OCI-LY7 (cell line): ENCODE data around the gene LMO3. TPM values are rescaled to one million over a fixed set of nuclear protein-coding genes. Genes with fewer than 3 reads are reported as not detected.

Experiments
- BruUV-seq: library from RNA; stranded (reverse); fragments of 400-500 nt; replicated peaks from 2 replicates; lab custom pipeline; 2021; lab: Mats Ljungman, UMichigan
- CTCF ChIA-PET: fragments of 300-600 bp; sonication (Branson Sonifier 250); formaldehyde crosslinking; loops from one replicate; lab custom pipeline; 2022; ENCODE audit warnings: antibody characterized with exemption; ENCODE audit not compliant: unreplicated experiment; lab: Charles Lee
- POLR2A ChIA-PET: fragments of 300-600 bp; sonication (Branson Sonifier 250); formaldehyde crosslinking; loops from one replicate; lab custom pipeline; 2022; ENCODE audit warnings: antibody characterized with exemption; lab: Charles Lee
- DNase-seq: peaks from one replicate; pipeline ENCODE4 v3.0.0-alpha.2; 2015; ENCODE audit warnings: low spot score
- H2AFZ ChIP-seq: fragments of 200-600 bp; sonication (generic), shearing (Covaris generic); 2 replicates; pipeline ENCODE4 v1.6.1; 2014; ENCODE audit warnings: mild to moderate bottlenecking, antibody characterized with exemption, low read length, moderate library complexity
- H3K27ac ChIP-seq: fragments of 200-600 bp; sonication (generic); 2 replicates; pipeline ENCODE4 v1.5.1; 2014; ENCODE audit warnings: mixed run types, low read depth, mild to moderate bottlenecking, moderate library complexity, low read length, inconsistent platforms; ENCODE audit not compliant: poor library complexity, severe bottlenecking
- H3K36me3 ChIP-seq: fragments of 200-600 bp; sonication (generic); 2 replicates; pipeline ENCODE4 v1.6.1; 2014; ENCODE audit warnings: mild to moderate bottlenecking, antibody characterized with exemption, low read length, moderate library complexity, mixed read lengths; ENCODE audit not compliant: insufficient read depth
- H3K4me1 ChIP-seq: fragments of 200-600 bp; sonication (generic); 2 replicates; pipeline ENCODE4 v1.5.1; 2014; ENCODE audit warnings: mild to moderate bottlenecking, low read length; ENCODE audit not compliant: insufficient read depth, poor library complexity, severe bottlenecking
- H3K4me2 ChIP-seq: fragments of 200-600 bp; sonication (generic); 2 replicates; pipeline ENCODE4 v1.6.1; 2014; ENCODE audit warnings: mild to moderate bottlenecking, low read length
- H3K4me3 ChIP-seq: fragments of 200-600 bp; sonication (generic); 2 replicates; pipeline ENCODE4 v1.5.1; 2014; ENCODE audit warnings: mild to moderate bottlenecking, low read depth, low read length; ENCODE audit not compliant: poor library complexity, severe bottlenecking
- H3K79me2 ChIP-seq: fragments of 200-600 bp; sonication (generic); 2 replicates; pipeline ENCODE4 v1.6.1; 2016; ENCODE audit warnings: low read depth, mild to moderate bottlenecking, low read length, moderate library complexity, mixed read lengths; ENCODE audit not compliant: insufficient read depth
- H3K9me2 ChIP-seq: fragments of 200-600 bp; sonication (generic); 2 replicates; pipeline ENCODE4 v1.6.1; 2016; ENCODE audit warnings: mild to moderate bottlenecking, low read length, mixed read lengths; ENCODE audit not compliant: insufficient read depth
- H3K9me3 ChIP-seq: fragments of 200-600 bp; sonication (generic); 2 replicates; pipeline ENCODE4 v1.6.1; 2014; ENCODE audit warnings: mild to moderate bottlenecking, mixed run types, low read length, mixed read lengths
- H4K20me1 ChIP-seq: fragments of 200-600 bp; sonication (generic); 2 replicates; pipeline ENCODE4 v1.6.1; 2014; ENCODE audit warnings: mild to moderate bottlenecking, antibody characterized with exemption, low read length, moderate library complexity, mixed read lengths; ENCODE audit not compliant: insufficient read depth
- CTCF ChIP-seq: fragments of 200-600 bp; sonication (generic); conservative IDR thresholded peaks from 2 replicates; pipeline ENCODE4 v1.5.1; 2014; ENCODE audit warnings: mild to moderate bottlenecking, antibody characterized with exemption, low read length, moderate library complexity, mixed read lengths
- EZH2phosphoT487 ChIP-seq: fragments of 200-600 bp; sonication (generic); IDR thresholded peaks from 2 replicates; pipeline ENCODE4 v1.6.1; 2018; ENCODE audit warnings: low read depth, borderline replicate concordance, mild to moderate bottlenecking, mixed run types, antibody characterized with exemption, low read length, moderate library complexity, mixed read lengths
- intact Hi-C: fragments of 100-400 bp; cut with micrococcal nuclease; formaldehyde crosslinking; loops from one replicate; pipeline ENCODE4 v1.10.0; 2022; ENCODE audit not compliant: unreplicated experiment
- total RNA-seq, 2 experiments: library from RNA; depleted of rRNA in 1 of 2; stranded (reverse); fragments of >200 nt in 1 of 2; shearing (Covaris generic) in 1 of 2; gene quantifications; 2 replicates each; pipeline ENCODE4 v1.2.3, GENCODE V29; 2014 to 2022

LMO3 gene
- total RNA-seq, 2 experiments from 2014 or later = 10.6 to 13.1 TPM

GRCh38 chr12:16590645-16591044, 15.3 kb downstream of the LMO3 start:
- H3K9me2 ChIP-seq = no peaks in the 10 kb centered on the region
- intact Hi-C loops = no loop called here
- no peaks in the 10 kb centered on the region for H3K36me3 ChIP-seq
- H3K79me2 ChIP-seq = no peaks in the 10 kb centered on the region
- ChIA-PET CTCF (no interaction called here), POLR2A (interaction anchor here (1.9 kb wide), 1 partner anchor 12 kb away, joined by 9 read pairs; no protein-coding TSS in a partner anchor)
- no peak overlapping the region for H3K4me3 ChIP-seq
- no peak overlapping the region for H3K27ac ChIP-seq
- TF ChIP-seq CTCF = no peak
- no peak for TF ChIP-seq EZH2phosphoT487
- H3K4me1 ChIP-seq = no peaks in the 10 kb centered on the region
- no peaks in the 10 kb centered on the region for H4K20me1 ChIP-seq
- H3K4me2 ChIP-seq = no peak overlapping the region
- H3K9me3 ChIP-seq = no peaks in the 10 kb centered on the region
- no peak for DNase-seq
- H2AFZ ChIP-seq = no peak overlapping the region
- BruUV-seq = no TSS peak

GRCh38 chr12:16588812-16589211, 17.1 kb downstream of the LMO3 start:
- Histone ChIP-seq H3K4me2 (no peak overlapping the region), H3K36me3 (no peaks in the 10 kb centered on the region), H3K9me2 (no peaks in the 10 kb centered on the region; the same call in 1 of the 2 replicates), H3K4me3 (no peak overlapping the region), H3K9me3 (no peaks in the 10 kb centered on the region), H3K79me2 (no peaks in the 10 kb centered on the region), H3K27ac (no peak overlapping the region), H3K4me1 (no peaks in the 10 kb centered on the region), H2AFZ (no peak overlapping the region), H4K20me1 (no peaks in the 10 kb centered on the region)
- BruUV-seq = no TSS peak
- intact Hi-C loops = no loop called here
- TF ChIP-seq CTCF (no peak), EZH2phosphoT487 (no peak)
- DNase-seq = no peak
- ChIA-PET CTCF (no interaction called here), POLR2A (interaction anchor here (1.9 kb wide), 1 partner anchor 14 kb away, joined by 9 read pairs; no protein-coding TSS in a partner anchor)

- Histone ChIP-seq H3K27ac (no peak overlapping the region), H3K4me2 (no peak overlapping the region), H3K79me2 (no peaks in the 10 kb centered on the region), H2AFZ (no peak overlapping the region), H3K4me3 (no peak overlapping the region), H3K36me3 (no peaks in the 10 kb centered on the region), H3K9me3 (no peaks in the 10 kb centered on the region), H4K20me1 (no peaks in the 10 kb centered on the region), H3K4me1 (no peaks in the 10 kb centered on the region), H3K9me2 (no peaks in the 10 kb centered on the region; the same call in 1 of the 2 replicates)
- DNase-seq = no peak
- no peak for TF ChIP-seq EZH2phosphoT487
- TF ChIP-seq CTCF = no peak
- CTCF ChIA-PET = interaction anchor here (0.6 kb wide), 1 partner anchor 61 kb away, joined by 3 read pairs; no protein-coding TSS in a partner anchor
- intact Hi-C loops = no loop called here
- no TSS peak for BruUV-seq
- POLR2A ChIA-PET = interaction anchor here (1.3 kb wide), 1 partner anchor 15 kb away, joined by 5 read pairs; no protein-coding TSS in a partner anchor
These were observed 18.4 kb downstream of the LMO3 start for GRCh38 chr12:16587514-16587913.
